Stimulated activated CD4-positive, alpha-beta T cell treated with anti-CD3 and anti-CD28 coated beads, Interleukin-15, amount 100 ng/mL, for 48 hours (primary cell): ENCODE measurements around the gene COL25A1.
"Not testable (repeated sequence)": the region's sequence is repeated elsewhere in the genome, so short reads cannot be mapped to it uniquely, and the experiment has no call there.

Source experiments
- DNase-seq, 2 donors: peaks; one replicate each; pipeline ENCODE4 v3.0.0-alpha.2; 2020; ENCODE audit warnings: low read depth in 2 of 2

The COL25A1 gene

DNA sequence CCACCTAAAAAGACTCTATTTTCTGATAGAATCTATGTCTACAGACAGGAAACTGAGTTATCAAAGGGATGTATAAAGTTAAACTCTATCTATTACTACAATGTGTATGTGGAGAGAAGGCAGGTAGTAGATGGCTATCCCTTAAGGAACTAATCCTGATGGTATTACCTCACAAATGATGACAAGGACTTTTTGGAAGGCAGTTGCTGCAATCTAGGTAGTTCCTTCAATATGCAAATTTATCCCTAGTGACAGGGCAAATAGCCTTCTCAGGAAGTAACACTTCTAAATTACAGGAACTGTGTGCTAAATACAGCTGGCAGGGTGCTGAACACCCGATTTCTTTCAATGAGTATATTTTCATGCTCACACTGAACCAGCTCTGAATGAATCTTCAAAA, 177.4 kb downstream of the COL25A1 start:
- no peak for DNase-seq

DNA sequence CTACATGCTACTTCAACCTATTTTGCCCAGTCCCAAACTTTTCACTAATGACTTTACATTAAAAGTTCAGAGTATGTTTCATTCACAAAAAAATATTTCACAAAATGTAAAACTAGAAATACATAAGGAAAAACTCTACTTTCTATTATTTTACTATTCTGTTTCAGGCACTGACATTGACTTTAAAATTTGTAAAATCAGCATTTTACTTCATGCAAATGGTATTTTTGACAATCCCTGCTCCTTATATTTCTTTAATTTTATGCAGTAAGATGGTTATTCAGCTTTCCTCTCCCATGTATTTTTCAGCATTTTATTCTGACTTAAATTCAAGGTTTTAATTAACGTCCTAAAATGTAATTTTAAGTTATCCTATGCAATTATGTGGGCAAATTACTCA, 178.5 kb downstream of the COL25A1 start:
- no peak for DNase-seq

DNA sequence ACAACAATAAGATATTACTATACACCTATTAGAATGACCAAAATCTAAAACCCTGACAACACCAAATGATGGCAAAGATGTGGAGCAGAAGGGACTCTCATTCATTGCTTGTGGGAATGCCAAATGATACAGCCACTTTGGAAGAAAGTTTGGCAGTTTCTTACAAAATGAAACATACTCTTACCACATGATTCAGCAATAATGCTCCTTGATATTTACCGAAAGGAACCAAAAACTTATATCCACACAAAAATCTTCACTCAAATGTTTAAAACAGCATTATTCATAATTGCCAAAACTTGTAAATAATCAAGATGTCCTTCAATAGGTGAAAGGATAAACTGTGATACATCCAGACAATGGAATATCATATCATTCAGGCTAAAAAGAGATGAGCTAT, 180.9 kb downstream of the COL25A1 start:
- no peak for DNase-seq

DNA sequence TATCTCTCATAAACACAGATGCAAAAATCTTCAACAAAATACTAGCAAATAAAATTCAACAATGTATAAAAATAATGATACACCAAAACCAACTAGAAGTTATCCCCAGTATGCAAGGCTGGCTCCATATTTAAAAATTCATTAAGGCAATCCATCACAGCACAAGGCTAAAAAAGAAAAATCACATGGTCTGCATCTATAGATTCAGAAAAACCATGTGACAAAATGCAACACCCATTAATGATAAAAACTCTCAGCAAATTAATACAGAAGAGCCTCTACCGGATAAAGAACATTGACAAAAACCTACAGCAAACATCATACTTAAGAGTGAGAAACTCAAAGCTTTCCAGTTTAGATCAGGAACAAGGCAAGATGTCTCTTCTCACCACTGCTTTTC, 182.6 kb downstream of the COL25A1 start:
- no peak for DNase-seq

DNA sequence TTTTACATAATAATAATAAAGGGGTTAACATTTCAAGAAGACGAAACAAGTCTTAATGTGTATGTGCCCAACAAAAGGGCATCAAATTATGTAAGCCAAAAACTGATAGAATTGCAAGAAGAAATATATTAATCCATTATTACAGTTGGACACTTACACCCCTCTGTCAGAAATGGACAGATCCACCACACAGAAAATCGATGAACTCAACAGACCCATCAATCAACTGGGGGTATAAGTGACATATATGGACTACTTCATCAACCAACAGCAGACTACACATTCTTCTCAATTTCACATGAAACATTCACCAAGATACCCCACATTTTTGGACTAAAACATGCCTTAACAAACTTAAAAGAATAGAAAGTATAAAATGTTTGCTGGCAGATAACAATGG, 183.8 kb downstream of the COL25A1 start:
- no peak for DNase-seq

DNA sequence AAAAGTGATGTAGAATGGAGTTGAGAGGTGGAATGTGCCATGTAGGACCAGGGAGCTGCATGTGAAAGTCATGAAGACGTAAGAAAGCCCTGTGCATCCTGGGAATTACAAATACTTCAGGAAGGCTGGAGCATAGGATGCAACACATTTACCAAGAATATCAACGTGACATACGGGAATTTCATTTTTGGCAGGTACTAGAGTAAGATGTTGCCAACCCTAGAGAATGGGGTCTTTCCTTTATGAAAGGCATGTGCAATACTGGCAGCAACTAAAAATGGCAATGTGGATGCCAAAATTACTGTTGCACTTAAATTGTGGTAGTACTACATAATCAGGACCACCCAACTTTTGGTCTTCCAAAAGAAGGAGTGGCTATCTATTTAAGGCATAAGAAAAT, 188.0 kb downstream of the COL25A1 start:
- no peak for DNase-seq

DNA sequence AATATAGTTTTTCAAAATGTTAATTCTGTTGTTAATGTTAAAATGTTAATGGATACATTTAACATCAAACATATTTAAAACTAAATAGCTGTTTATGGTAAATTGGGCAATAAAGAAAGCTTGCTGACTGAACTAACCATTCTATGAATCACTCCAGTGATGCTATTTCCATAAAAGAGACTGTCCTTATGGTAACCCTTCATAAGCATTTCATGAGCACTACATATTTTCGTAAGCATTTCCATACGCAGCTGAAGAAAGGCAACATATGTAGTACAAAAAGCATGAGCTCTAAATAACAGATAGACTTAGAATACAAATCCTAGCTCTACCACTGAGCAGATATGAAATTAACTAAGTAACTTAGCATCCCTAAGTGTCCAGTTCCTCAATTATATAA, 188.9 kb downstream of the COL25A1 start:
- DNase-seq: no peak

DNA sequence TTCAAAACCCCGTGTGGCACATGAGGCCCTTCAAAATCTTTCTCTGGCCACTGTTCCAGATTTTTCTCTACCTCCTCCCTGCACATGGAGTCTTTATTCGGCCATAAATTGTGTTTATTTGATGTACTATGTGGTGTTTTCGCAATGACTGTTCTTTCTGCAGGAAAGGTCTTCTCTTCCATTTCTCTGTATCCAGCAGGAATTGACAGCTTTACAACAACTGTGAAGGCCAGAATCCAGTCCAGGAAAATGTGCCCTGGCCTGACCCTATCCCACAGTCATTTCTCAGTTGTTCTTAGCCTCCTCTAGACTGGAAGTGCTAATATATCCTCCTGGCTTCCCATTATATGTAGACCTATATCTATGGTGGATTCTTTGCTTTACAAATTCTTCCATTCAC, 191.4 kb downstream of the COL25A1 start:
- DNase-seq: no peak

DNA sequence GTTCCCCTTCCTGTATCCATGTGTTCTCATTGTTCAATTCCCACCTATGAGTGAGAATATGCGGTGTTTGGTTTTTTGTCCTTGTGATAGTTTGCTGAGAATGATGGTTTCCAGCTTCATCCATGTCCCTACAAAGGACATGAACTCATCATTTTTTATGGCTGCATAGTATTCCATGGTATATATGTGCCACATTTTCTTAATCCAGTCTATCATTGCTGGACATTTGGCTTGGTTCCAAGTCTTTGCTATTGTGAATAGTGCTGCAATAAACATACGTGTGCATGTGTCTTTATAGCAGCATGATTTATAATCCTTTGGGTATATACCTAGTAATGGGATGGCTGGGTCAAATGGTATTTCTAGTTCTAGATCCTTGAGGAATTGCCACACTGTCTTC, 194.2 kb downstream of the COL25A1 start:
- not testable (repeated sequence) for DNase-seq

DNA sequence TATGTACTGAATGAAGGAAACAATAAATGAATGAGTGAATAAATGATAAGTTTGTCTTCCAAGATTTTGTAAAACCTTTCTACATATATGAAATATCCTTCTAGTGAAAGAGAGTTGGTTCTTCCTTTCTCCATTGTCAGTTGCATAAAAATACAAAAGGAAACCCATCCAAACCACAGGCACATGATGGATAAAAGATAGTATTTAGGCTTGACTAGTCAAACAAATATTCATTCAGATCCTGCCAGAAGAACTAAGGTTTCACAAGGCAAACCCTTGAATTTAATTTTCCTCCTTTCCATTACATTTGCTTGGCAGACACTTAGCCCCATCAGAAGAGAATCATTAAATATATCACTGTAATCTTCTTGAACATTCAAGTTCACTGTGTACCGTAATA, 208.4 kb downstream of the COL25A1 start:
- no peak for DNase-seq

DNA sequence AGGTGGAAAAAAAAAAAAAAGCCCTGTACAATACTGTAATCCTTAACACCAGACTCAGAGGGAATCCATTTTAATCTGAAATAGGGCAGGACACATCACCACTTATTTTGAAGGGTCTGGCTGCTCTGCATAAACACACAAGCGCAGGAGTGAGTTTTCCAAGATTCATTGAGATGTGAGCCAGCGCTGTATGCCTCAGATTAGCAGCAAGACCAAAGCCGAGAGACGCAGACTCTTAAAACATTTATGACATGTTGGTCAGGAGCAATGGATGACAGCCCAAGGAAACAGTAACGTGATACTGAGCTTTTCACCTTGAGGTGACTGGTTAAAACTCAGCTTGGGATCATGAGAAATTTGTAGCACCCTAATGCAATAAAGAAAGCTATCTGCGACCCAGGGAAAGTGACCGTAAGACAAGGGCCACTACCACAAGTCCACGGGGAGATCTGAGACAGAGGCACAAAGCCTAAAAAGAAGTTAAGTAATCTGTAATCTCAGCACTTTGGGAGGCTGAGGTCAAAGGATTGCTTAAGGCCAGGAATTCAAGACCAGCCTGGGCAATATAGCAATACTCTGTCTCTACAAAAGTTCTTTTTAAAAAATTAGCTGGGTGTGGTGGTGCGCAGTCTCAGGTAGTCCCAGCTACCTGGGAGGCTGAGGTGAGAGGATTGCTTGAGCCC, 210.6 kb downstream of the COL25A1 start:
- DNase-seq: no peak

DNA sequence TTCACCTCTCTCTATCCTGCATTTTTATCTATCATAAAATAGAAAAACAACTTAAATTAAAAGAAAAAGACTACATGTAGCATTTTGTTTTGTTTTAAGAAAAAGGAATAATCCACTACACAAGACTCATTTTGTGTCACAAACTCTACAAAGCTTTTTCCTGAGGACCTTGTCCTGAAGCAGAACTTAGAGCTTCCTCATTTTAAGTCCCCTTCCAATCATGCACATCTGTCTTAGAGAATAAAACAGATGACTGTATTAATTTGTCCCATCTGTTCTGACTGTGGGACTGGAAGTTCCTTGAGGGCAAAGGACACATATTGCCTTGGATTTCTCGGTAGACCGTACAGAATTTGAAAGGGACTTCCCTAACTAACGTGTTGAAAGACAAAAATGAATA, 218.5 kb downstream of the COL25A1 start:
- no peak for DNase-seq

DNA sequence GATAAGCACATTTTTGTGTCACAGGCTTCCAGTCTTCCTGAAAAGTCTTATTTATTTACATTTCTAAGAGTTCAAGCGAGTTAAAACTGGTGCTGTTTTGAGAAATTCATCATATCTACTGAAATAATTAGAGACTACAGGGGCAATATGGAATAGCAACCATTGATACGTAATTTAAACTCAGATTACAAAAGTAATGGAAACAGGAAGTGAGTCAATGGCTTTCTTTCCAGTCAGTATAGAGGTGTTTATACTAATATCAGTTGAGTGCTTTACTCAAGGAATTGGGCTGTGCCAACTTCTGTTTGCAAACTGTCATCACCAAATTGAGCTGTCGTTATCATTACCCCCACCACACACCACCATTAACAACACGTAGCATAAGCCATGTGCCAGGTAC, 222.7 kb downstream of the COL25A1 start:
- no peak for DNase-seq

DNA sequence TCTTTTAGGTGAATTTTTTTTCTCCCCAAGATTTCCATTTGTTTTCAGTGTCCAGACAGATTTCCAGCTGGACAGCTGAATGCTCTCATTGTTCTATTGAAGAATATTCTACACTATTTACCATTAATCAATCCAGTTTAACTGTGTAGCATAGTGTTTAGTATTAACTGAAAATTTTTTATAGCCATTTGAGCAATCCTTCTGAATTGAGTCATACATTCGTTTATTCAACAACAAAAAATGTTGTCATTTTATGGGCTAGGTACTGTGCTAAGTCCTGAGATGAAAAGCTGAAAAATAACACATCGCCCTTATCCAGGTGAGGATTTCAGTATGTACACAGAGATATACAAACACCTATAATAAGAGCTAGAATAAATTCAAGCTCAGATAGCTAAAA, 223.3 kb downstream of the COL25A1 start:
- DNase-seq: no peak

DNA sequence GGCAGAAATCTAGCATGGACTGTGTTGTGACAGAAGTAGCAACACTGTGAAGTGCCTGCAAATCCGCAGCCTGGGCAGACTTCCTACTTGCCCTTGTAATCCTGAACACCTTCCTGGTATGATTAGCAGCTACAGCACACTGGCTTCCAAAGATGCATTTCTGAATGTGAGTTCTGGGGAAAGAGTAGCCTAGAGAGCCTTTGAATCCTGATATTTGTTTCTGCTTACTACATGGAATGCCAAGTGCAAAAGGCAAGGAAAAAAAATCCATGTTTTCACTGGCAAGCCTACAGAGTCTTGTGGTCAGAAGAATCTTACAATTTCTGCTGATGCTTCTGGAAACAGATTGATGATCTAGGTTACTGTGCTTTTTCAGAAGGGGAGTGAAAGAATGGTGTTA, 223.7 kb downstream of the COL25A1 start:
- DNase-seq: no peak

DNA sequence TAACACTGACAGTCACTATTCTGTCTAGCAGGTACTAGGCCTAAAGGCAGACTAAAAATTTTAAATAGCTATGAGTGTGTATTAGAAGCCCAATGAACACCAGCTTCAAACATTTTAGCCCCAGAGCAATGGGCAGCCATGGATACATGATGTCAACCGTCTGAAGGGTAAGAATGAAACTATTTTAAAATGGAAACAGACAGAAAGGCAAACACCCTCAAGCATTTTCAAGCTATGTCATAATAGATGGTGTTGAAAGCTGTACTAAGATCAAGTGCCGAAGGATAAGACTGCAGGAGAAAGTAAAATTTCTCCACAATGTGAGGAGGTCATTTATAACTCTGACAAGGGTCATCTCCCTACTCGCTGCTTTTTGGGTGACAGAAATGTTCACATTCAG, 225.0 kb downstream of the COL25A1 start:
- no peak for DNase-seq

DNA sequence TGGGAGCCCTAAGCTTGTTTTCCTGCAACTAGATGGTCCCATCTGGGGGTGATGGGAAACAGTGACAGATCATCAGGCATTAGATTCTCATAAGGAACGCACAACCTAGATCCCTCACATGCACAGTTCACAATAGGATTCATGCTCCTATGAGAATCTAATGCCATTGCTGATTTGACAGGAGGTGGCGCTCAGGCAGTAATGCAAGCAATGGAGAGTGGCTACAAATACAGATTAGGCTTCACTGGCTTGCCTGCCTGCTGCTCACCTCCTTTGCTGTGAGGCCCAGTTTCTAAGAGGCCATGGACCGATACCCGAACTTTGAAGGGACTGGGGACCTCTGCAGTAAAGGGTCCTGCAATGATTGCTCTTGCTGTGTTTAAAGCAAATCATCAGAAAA, 225.7 kb downstream of the COL25A1 start:
- not testable (repeated sequence) for DNase-seq

DNA sequence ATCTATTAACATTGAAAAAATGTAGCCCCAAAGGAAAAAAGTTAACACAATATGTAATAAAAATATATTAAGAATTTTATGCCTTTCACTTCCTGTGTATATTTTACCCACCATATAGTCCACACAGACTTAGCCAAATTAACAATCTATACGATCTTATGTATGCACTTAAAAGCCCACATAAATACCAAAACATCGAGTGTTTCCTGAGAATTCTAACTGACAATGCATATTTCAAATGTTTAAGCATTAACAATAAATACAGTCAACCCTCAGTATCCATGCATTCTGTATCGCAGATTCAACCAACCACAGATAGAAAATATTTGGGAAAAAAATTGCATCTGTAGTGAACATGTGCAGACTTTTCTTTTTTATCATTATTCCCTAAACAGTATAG, 226.8 kb downstream of the COL25A1 start:
- DNase-seq: no peak

DNA sequence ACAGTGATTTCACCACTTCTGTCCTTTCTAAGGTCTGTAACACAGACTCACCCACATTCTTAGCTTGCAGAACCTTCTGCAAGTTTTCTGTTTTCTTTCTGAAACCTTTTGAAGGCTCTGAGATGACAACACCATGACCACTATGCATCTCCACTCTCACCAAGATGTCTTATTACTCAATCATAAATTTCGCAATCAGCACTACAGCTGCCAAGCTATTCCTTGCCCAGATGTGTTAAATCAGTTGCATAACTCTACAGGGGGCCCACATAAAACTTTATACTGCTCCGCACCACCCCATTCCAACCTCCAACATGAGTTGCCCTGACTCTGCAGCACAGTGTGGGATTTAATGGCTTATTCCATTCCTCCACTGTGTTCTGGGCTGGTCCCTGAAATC, 229.9 kb downstream of the COL25A1 start:
- no peak for DNase-seq

DNA sequence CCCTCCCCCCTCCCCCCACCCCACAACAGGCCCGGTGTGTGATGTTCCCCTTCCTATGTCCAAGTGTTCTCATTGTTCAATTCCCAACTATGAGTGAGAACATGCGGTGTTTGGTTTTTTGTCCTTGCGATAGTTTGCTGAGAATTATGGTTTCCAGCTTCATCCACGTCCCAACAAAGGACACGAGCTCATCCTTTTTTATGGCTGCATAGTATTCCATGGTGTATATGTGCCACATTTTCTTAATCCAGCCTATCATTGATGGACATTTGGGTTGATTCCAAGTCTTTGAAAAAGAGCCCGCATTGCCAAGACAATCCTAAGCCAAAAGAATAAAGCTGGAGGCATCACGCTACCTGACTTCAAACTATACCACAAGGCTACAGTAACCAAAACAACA, 231.8 kb downstream of the COL25A1 start:
- not testable (repeated sequence) for DNase-seq

DNA sequence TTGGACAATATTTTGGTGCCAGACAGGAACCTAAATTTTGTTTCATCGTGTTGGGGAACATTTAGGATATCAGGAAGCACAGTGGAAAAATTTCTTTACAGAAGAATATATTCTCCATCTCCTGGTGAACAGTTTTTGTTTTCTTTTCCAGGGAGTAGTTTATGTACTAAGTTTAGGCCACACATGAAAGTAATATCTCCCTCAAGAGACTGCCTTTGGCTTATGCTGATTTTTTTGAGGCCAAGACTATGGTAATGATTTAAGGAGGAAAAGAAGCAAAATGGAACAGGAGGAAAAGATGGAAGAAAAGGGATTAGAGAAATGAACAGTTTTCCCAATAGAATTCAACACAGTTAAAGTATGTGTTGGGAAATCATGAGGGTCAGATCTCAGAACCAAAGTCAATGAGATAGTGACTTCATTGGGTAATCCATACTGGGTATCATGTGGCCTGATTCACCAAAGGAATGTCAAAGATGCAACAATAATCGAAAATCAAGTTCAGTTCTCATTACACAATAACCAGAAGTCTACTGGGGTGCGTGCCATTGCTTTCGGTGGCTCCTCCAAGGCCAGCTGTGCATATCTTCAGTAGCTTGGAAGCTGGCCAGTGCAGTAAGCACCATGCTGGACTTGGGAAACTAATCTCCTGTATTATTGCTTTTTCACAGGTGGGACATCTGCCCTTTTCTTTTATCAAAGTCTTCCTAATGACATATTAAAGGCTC, 234.8 kb downstream of the COL25A1 start:
- DNase-seq: no peak

DNA sequence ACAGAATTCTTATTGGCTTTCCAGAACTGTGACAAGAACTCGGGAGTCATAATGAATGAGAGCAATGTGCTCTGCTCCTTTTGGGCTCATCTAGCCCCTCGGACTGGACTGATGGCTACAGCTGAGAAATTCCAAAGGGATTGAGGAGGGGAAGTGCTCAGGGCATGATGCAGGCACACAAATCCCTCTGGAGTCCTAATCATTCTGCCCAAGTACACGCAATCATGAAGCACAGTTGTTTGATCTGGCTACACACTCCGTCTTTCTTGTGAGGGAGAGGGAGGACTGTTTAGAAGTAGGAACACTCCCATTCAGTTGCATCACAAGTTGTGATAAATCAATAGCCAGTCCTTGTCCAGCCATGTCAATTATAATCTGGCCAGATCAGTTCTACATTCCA, 237.5 kb downstream of the COL25A1 start:
- no peak for DNase-seq

DNA sequence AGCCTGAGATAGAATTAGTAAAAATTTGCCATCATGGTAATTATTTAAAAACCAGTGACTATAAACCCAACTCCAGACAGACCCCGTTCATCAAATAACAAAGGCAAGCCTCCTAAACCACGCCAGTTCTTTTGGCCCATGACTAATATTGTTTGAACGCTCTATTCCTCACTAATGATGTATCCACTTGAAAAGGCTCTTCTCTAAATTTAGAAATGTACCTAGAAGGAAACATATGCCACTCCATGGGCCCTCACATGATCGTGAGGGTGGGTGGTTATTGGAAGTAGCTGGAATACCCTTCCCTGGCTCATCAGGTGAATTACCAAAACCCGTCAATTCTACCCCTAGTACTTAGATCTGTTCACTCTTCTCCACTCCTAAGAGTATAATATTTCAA, 249.2 kb downstream of the COL25A1 start:
- no peak for DNase-seq

DNA sequence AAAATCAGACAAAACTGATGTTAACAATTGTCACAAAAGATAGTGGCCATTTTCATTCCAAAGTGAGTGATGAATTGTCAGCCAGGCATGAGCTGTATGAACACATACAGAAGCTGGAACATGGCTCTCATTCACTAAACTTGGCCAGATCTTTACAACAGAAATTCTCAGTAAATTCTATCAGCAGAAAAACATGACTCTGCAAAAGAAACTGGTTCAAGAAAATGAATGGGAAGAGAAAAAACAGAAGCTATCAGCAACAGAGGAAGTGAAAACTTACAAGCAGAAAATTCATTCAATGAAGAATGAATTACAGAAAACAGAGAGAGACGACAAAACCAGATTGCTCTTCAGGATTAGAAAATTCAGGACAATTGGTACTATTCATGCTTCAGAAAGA, 249.6 kb downstream of the COL25A1 start:
- DNase-seq: no peak
